SK-N-SH treated with all-trans-retinoic acid at 6 μM for 48 hours (cell line): ENCODE data around the gene BRMS1.

Experiments
- ATAC-seq: fragments of 200-7000 bp; cut with Tn5 transposase; 3 replicates; pipeline ENCODE4 v1.9.1; 2020; ENCODE audit warnings: mild to moderate bottlenecking, moderate library complexity
- ARNTL ChIP-seq: fragments of 450-650 bp; formaldehyde crosslinking; IDR thresholded peaks from 2 replicates; pipeline ENCODE4 v1.5.0; 2020; ENCODE audit warnings: low read depth, mild to moderate bottlenecking, moderate library complexity, borderline replicate concordance
- BACH2 ChIP-seq: fragments of 250-450 bp; sonication (Bioruptor Pico); IDR thresholded peaks from 2 replicates; pipeline ENCODE4 v1.9.0; 2021; ENCODE audit warnings: mild to moderate bottlenecking, borderline replicate concordance
- CSDC2 ChIP-seq: fragments of 250-450 bp; sonication (Bioruptor Pico); IDR thresholded peaks from 2 replicates; pipeline ENCODE4 v1.5.0; 2020; ENCODE audit warnings: mild to moderate bottlenecking, moderate library complexity
- ESRRG ChIP-seq: fragments of 250-450 bp; sonication (Bioruptor Pico); IDR thresholded peaks from 2 replicates; pipeline ENCODE4 v1.6.1; 2021; ENCODE audit warnings: mild to moderate bottlenecking
- ISL1 ChIP-seq: fragments of 250-450 bp; sonication (Bioruptor Pico); IDR thresholded peaks from 2 replicates; pipeline ENCODE4 v2.1.2; 2022; ENCODE audit warnings: mild to moderate bottlenecking, moderate library complexity
- OSR1 ChIP-seq: fragments of 250-450 bp; sonication (Bioruptor Pico); IDR thresholded peaks from 2 replicates; pipeline ENCODE4 v1.8.0; 2022; ENCODE audit warnings: moderate library complexity, mild to moderate bottlenecking, inconsistent platforms
- PPARA ChIP-seq: fragments of 250-450 bp; sonication (Bioruptor Pico); IDR thresholded peaks from 2 replicates; pipeline ENCODE4 v1.5.0; 2020; ENCODE audit warnings: mild to moderate bottlenecking, borderline replicate concordance
- SNAI2 ChIP-seq: fragments of 250-450 bp; sonication (Bioruptor Pico); IDR thresholded peaks from 2 replicates; pipeline ENCODE4 v1.5.0; 2020; ENCODE audit warnings: mild to moderate bottlenecking, moderate library complexity
- TCF4 ChIP-seq: fragments of 250-450 bp; sonication (Bioruptor Pico); IDR thresholded peaks from 2 replicates; pipeline ENCODE4 v1.8.0; 2021; ENCODE audit warnings: mild to moderate bottlenecking, moderate library complexity, borderline replicate concordance
- ZC3H10 ChIP-seq: fragments of 250-450 bp; sonication (Bioruptor Pico); IDR thresholded peaks from 2 replicates; pipeline ENCODE4 v1.5.1; 2021; ENCODE audit warnings: mild to moderate bottlenecking, moderate library complexity
- ZFP3 ChIP-seq: fragments of 250-450 bp; sonication (Bioruptor Pico); IDR thresholded peaks from 2 replicates; pipeline ENCODE4 v1.5.0; 2020; ENCODE audit warnings: mild to moderate bottlenecking, moderate library complexity
- ZFP30 ChIP-seq: fragments of 450-650 bp; formaldehyde crosslinking; IDR thresholded peaks from 2 replicates; pipeline ENCODE4 v1.5.0; 2022; ENCODE audit warnings: mild to moderate bottlenecking, moderate library complexity
- ZNF565 ChIP-seq: fragments of 450-650 bp; formaldehyde crosslinking; conservative IDR thresholded peaks from 2 replicates; pipeline ENCODE4 v1.5.0; 2020; ENCODE audit warnings: low read depth, mild to moderate bottlenecking, moderate library complexity
- ZNF70 ChIP-seq: fragments of 450-650 bp; formaldehyde crosslinking; IDR thresholded peaks from 2 replicates; pipeline ENCODE4 v1.5.0; 2020; ENCODE audit warnings: mild to moderate bottlenecking, moderate library complexity
- ZNF8 ChIP-seq: fragments of 450-650 bp; formaldehyde crosslinking; IDR thresholded peaks from 2 replicates; pipeline ENCODE4 v1.5.0; 2020; ENCODE audit warnings: mild to moderate bottlenecking, moderate library complexity
- TF ChIP-seq, protein P1 (sequence below): fragments of 250-450 bp; sonication (Bioruptor Pico); IDR thresholded peaks from 2 replicates; pipeline ENCODE4 v1.5.1; 2020; ENCODE audit warnings: low read depth, mild to moderate bottlenecking, moderate library complexity
- TF ChIP-seq, protein P2 (sequence below): fragments of 250-450 bp; sonication (Bioruptor Pico); IDR thresholded peaks from 2 replicates; pipeline ENCODE4 v1.8.0; 2021; ENCODE audit warnings: low read depth, mild to moderate bottlenecking, moderate library complexity, borderline replicate concordance
- TF ChIP-seq, protein P3 (sequence below): fragments of 250-450 bp; sonication (Bioruptor Pico); IDR thresholded peaks from 2 replicates; pipeline ENCODE4 v1.5.0; 2020; ENCODE audit warnings: mild to moderate bottlenecking, moderate library complexity
- TF ChIP-seq, protein P4 (sequence below): fragments of 250-450 bp; sonication (Bioruptor Pico); IDR thresholded peaks from 2 replicates; pipeline ENCODE4 v1.5.1; 2021; ENCODE audit warnings: mild to moderate bottlenecking, moderate library complexity

BRMS1 gene

DNA sequence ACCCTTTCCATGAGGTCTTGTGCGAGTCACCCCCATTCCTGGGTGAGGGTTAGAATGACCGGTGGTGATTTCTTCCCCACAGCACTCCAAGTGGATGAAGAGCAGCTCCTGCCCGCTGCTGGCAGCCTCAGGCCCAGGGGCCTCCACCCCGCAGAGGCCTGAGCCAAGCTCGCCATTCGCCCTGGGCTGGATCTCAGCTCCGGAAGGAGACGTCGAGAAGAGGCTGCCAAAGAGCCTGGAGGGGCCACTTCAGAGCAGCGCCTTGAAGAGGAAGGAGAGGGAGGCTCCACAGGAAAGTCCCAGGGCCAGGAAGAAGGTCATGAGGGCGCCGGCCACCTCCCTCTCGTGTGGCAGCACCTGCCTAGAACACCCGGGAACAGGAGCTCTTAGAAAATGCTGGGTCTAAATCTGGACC, 18.3 kb upstream of the BRMS1 start:
- TF ChIP-seq ZNF565 (CRISPR knock-in tag) (no peak), SNAI2 (CRISPR knock-in tag) (no peak)
- TF ChIP-seq, protein P1, sequence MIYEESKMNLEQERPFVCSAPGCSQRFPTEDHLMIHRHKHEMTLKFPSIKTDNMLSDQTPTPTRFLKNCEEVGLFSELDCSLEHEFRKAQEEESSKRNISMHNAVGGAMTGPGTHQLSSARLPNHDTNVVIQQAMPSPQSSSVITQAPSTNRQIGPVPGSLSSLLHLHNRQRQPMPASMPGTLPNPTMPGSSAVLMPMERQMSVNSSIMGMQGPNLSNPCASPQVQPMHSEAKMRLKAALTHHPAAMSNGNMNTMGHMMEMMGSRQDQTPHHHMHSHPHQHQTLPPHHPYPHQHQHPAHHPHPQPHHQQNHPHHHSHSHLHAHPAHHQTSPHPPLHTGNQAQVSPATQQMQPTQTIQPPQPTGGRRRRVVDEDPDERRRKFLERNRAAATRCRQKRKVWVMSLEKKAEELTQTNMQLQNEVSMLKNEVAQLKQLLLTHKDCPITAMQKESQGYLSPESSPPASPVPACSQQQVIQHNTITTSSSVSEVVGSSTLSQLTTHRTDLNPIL: no peak
- ATAC-seq: no peak

DNA sequence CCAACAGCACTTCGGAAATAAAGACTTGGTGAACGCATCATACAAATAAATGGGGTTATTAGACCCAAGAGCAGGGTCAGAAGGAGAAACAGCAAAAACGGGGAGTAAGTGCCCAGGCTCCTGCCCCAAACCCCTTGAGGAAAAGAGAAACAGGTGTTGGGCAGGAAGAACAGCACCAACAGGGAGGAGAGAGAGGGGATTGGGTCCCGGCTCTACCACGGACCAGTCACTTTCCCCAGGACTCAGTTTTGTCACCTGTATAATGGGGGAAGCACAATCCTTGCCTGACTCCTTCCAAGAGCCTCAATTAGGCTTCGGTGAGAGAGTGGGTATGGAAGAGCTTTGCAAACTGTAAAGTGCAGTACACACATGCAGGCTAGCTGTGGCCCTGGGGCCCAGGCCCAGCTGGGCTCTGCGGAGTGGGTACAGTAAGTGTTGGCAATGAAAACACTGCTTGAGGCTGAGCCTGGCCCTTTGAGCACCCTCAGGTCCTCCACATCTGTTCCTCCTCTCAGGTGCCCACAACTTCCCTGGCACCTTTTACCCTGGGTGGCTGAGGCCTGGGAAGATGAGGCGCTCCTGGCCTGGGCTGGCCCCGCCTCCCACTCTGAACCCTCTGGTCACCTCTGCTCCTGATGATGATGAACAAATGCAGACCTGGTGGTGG, 17.7 kb upstream of the BRMS1 start:
- TF ChIP-seq ZNF8: no peak
- TF ChIP-seq, protein P1: no peak
- TF ChIP-seq ZC3H10 (CRISPR knock-in tag): no peak
- TF ChIP-seq ARNTL (CRISPR knock-in tag): no peak
- TF ChIP-seq PPARA (CRISPR knock-in tag): no peak
- TF ChIP-seq SNAI2 (CRISPR knock-in tag): no peak
- no peak for TF ChIP-seq ZFP3 (CRISPR knock-in tag)
- no peak for TF ChIP-seq CSDC2 (CRISPR knock-in tag)
- TF ChIP-seq ZFP30: no peak
- no peak for TF ChIP-seq OSR1 (CRISPR knock-in tag)
- TF ChIP-seq, all 23 proteins: peak for 0
- no peak for ATAC-seq

DNA sequence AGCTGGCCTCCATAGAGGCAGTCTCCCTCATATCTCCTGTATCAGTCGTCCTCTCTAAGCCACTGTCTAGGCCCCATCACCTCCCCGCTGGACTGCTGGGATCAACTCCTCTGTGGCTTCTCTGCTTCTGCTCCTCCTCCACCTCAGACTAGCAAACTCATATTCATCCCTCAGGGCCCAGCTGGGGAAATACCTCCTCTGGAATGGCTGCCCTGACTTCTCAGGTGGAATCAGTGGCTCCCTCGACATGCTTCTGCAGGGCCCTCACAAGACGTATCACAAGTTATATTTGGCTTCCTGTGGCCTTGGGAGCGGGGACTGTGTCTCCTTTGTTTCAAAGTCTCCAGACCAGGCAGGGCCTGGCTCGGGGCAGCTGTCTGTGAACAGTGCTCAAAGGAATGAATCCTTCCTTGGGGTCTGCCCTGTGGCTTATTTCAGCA, 16.6 kb upstream of the BRMS1 start:
- TF ChIP-seq ZFP3 (CRISPR knock-in tag) (peak; percentile 88), SNAI2 (CRISPR knock-in tag) (no peak), TCF4 (CRISPR knock-in tag) (no peak), OSR1 (CRISPR knock-in tag) (no peak), CSDC2 (CRISPR knock-in tag) (no peak), ZNF565 (CRISPR knock-in tag) (no peak), ZNF70 (no peak), ZC3H10 (CRISPR knock-in tag) (no peak)
- ATAC-seq: no peak

DNA sequence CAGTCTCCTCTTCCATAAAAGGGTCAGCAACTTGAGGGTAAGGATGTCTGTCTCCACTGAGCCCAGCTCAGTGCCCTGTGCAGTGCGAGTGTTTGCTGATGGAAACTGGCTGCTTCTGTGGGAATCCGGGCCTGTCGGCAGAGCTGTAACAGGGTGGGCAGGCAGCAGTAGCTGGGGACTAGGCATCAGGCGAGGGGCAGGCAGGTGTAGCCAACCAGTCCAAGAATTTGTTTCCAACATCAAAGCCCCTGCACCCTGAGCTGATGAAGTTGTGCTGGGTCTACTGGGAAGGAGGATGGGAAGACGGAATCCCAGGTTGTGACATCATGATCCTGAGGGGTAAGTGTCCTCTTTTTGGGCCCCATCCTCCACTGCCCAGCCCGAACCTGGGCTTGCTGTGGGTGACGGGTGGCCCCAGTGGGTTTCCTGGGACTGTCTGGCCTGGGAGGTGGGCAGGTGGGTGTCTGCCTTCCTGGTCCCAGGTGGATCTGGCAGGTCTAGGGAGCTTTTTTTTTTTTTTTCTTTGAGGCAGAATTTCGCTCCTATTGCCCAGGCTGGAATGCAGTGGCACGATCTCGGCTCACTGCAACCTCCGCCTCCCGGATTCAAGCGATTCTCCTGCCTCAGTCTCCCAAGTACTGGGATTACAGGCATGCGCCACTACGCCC, 15.6 kb upstream of the BRMS1 start:
- TF ChIP-seq ISL1 (CRISPR knock-in tag) (no peak), PPARA (CRISPR knock-in tag) (no peak), CSDC2 (CRISPR knock-in tag) (no peak), BACH2 (CRISPR knock-in tag) (no peak), ESRRG (CRISPR knock-in tag) (no peak), OSR1 (CRISPR knock-in tag) (no peak), ZFP30 (no peak), ARNTL (CRISPR knock-in tag) (no peak), TCF4 (CRISPR knock-in tag) (no peak), ZNF70 (no peak)
- TF ChIP-seq, protein P2, sequence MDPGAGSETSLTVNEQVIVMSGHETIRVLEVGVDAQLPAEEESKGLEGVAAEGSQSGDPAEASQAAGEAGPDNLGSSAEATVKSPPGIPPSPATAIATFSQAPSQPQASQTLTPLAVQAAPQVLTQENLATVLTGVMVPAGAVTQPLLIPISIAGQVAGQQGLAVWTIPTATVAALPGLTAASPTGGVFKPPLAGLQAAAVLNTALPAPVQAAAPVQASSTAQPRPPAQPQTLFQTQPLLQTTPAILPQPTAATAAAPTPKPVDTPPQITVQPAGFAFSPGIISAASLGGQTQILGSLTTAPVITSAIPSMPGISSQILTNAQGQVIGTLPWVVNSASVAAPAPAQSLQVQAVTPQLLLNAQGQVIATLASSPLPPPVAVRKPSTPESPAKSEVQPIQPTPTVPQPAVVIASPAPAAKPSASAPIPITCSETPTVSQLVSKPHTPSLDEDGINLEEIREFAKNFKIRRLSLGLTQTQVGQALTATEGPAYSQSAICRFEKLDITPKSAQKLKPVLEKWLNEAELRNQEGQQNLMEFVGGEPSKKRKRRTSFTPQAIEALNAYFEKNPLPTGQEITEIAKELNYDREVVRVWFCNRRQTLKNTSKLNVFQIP (CRISPR knock-in tag): no peak
- TF ChIP-seq, protein P3, sequence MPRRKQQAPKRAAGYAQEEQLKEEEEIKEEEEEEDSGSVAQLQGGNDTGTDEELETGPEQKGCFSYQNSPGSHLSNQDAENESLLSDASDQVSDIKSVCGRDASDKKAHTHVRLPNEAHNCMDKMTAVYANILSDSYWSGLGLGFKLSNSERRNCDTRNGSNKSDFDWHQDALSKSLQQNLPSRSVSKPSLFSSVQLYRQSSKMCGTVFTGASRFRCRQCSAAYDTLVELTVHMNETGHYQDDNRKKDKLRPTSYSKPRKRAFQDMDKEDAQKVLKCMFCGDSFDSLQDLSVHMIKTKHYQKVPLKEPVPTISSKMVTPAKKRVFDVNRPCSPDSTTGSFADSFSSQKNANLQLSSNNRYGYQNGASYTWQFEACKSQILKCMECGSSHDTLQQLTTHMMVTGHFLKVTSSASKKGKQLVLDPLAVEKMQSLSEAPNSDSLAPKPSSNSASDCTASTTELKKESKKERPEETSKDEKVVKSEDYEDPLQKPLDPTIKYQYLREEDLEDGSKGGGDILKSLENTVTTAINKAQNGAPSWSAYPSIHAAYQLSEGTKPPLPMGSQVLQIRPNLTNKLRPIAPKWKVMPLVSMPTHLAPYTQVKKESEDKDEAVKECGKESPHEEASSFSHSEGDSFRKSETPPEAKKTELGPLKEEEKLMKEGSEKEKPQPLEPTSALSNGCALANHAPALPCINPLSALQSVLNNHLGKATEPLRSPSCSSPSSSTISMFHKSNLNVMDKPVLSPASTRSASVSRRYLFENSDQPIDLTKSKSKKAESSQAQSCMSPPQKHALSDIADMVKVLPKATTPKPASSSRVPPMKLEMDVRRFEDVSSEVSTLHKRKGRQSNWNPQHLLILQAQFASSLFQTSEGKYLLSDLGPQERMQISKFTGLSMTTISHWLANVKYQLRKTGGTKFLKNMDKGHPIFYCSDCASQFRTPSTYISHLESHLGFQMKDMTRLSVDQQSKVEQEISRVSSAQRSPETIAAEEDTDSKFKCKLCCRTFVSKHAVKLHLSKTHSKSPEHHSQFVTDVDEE (CRISPR knock-in tag): no peak
- TF ChIP-seq, protein P1: no peak
- TF ChIP-seq, protein P4, sequence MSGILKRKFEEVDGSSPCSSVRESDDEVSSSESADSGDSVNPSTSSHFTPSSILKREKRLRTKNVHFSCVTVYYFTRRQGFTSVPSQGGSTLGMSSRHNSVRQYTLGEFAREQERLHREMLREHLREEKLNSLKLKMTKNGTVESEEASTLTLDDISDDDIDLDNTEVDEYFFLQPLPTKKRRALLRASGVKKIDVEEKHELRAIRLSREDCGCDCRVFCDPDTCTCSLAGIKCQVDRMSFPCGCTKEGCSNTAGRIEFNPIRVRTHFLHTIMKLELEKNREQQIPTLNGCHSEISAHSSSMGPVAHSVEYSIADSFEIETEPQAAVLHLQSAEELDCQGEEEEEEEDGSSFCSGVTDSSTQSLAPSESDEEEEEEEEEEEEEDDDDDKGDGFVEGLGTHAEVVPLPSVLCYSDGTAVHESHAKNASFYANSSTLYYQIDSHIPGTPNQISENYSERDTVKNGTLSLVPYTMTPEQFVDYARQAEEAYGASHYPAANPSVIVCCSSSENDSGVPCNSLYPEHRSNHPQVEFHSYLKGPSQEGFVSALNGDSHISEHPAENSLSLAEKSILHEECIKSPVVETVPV (CRISPR knock-in tag): no peak
- ATAC-seq: no peak
